IPS DF 6.9 (cell line): Measurements from ENCODE around the gene PRKN.

Source experiments
- DNase-seq: peaks from one replicate; pipeline ENCODE4 v3.0.0-alpha.2; 2013; ENCODE audit warnings: low read depth, low spot score
- H3K27ac ChIP-seq: one replicate; pipeline ENCODE4 v1.5.1; 2013; ENCODE audit warnings: low read length, control low read depth
- H3K27me3 ChIP-seq: 2 replicates; pipeline ENCODE4 v1.6.1; 2013; ENCODE audit warnings: mild to moderate bottlenecking, low read length; ENCODE audit not compliant: control insufficient read depth, insufficient read depth
- H3K36me3 ChIP-seq: 2 replicates; pipeline ENCODE4 v1.6.1; 2013; ENCODE audit warnings: low read length; ENCODE audit not compliant: control insufficient read depth, insufficient read depth
- H3K4me1 ChIP-seq: 2 replicates; pipeline ENCODE4 v1.6.1; 2013; ENCODE audit warnings: low read length; ENCODE audit not compliant: control insufficient read depth, insufficient read depth
- H3K4me3 ChIP-seq: 2 replicates; pipeline ENCODE4 v1.5.1; 2013; ENCODE audit warnings: mild to moderate bottlenecking, low read length
- H3K9me3 ChIP-seq: 2 replicates; pipeline ENCODE4 v1.6.1; 2013; ENCODE audit warnings: low read length, inconsistent platforms; ENCODE audit not compliant: control insufficient read depth, insufficient read depth
- WGBS: extraction: QIAGEN DNeasy Blood & Tissue Kit; methylation state at CpG from one replicate; pipeline ENCODE4 v1.1.7; 2013; ENCODE audit warnings: mixed read lengths, missing lambda C conversion rate; ENCODE audit not compliant: insufficient read length, insufficient coverage; 5-methylcytosine and 5-hydroxymethylcytosine counted together

Gene PRKN

DNA sequence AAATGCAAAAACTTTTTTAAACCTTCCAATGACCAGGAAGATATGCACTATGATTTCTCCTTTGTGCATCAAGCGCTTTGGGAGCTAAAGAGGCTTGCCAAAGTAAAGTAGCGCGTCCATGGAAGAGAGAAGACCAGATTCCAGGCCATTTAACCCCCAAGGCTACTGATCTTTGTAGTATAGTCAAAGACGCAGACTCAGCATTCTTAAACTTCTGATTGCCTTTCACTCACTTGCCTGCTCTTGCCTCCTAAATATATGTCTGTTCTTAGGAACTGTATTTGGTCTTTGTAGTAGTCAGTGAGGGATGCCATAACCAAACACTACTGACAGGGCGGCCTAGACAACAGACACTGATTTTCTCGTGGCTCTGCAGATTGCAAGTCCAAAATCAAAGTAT is 426.4 kb downstream of the PRKN start:
- no peaks in the 10 kb centered on the region for H3K27me3 ChIP-seq
- DNase-seq: no peak
- no peak overlapping the region for H3K4me3 ChIP-seq
- WGBS: no CpG with 5 or more reads among the region's 6 CpGs
- H3K27ac ChIP-seq: no peak overlapping the region
- H3K4me1 ChIP-seq: no peaks in the 10 kb centered on the region; the same call in 1 of the 2 replicates
- H3K36me3 ChIP-seq: no peaks in the 10 kb centered on the region
- H3K9me3 ChIP-seq: no peaks in the 10 kb centered on the region

DNA sequence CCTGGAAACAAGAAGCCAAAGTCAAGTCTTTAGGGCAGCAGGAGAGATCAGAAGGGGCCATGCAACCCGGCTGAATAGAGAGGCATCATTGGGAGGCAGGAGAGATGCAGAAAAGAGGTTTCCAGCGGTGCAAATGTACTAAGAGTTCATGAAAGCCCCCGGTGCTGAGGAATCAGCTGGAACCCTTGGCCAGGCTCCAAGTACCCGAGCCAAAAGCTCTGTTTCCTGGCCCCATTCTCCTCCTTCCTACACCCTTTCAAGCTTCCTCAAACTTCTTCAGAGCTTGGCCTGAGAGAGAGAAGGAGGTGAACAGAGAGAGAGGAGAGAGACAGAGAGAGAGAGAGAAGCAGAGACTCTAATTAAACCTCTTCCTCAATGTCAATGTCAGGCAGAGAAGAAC is 433.5 kb downstream of the PRKN start:
- Histone ChIP-seq H3K27ac (no peak overlapping the region), H3K9me3 (no peaks in the 10 kb centered on the region), H3K4me3 (no peak overlapping the region), H3K27me3 (no peaks in the 10 kb centered on the region), H3K36me3 (no peaks in the 10 kb centered on the region), H3K4me1 (no peaks in the 10 kb centered on the region; the same call in 1 of the 2 replicates)
- no CpG with 5 or more reads among the region's 4 CpGs for WGBS
- DNase-seq: no peak

DNA sequence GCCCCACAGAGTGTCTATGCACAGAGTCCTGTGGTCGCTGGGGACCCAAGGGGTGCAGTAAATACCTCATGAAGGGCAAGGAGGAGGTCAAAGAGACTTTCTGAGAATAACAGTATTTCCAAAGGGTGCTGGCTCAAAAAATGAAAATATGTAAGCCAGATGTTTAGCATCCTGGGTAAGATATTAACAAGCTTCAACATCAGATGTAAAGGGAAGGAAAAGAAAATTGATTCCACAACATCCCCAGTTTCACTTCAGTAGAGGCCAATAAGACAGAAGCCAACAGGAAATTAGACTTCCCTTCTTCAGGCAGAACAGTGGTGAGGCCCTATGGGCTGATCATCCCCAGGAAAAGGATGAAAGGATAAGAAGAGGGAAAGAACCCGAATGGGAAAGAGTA is 434.7 kb downstream of the PRKN start:
- no peaks in the 10 kb centered on the region; the same call in 1 of the 2 replicates for H3K4me1 ChIP-seq
- no peak for DNase-seq
- H3K4me3 ChIP-seq: no peak overlapping the region
- no CpG with 5 or more reads among the region's 2 CpGs for WGBS
- no peaks in the 10 kb centered on the region for H3K36me3 ChIP-seq
- H3K9me3 ChIP-seq: no peaks in the 10 kb centered on the region
- no peak overlapping the region for H3K27ac ChIP-seq
- no peaks in the 10 kb centered on the region for H3K27me3 ChIP-seq

DNA sequence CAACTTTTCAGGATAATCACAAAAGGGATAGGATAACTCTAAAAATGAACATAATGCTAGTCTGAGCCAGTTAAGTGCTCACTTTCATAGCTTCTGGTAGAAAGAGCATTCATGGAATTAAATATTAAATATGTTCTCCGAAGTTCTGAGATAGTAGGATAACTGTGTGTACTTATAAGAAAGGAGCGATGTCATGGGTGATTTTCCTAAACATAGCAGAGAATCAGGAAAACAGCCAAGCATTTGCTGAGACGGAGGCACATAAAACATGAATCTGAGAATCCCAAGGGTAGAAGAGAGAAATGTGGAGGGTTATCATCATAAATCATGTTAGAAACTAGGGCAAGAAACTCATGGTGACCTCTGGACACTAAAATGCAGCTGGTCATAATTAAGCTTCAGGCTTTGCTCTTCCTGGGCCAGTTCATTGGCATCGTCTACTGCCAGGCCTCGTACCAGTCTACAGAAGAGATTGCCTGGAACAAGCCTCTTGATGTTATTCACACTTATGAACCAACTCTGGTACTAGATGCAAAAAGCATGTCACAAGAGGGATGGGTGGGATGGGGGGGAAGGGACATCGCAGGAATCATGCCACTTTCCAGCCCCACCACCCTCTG is 436.6 kb downstream of the PRKN start:
- H3K27ac ChIP-seq: no peak overlapping the region
- no peaks in the 10 kb centered on the region for H3K4me1 ChIP-seq
- no peaks in the 10 kb centered on the region for H3K27me3 ChIP-seq
- H3K4me3 ChIP-seq: no peak overlapping the region
- no peaks in the 10 kb centered on the region for H3K36me3 ChIP-seq
- no peaks in the 10 kb centered on the region for H3K9me3 ChIP-seq
- no CpG with 5 or more reads among the region's 6 CpGs for WGBS
- DNase-seq: no peak

DNA sequence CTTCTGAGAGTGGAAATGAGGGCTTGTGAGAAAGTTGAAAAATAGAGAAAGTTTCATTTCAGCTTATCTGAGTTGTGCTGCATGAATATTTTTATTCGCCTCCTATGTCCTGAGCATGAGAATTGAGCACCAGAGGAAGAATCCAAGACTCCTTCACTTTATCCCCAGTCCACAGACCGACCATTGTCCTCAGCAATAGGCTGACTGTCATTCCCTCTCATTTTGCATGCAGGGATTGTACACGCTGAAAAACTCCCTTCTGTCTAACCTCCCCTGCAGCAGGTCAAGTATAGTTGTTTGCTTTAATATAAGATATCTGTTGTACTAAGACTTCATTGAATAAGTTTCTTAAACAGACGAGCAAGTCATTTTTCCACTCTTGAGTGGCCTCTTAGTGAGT is 437.6 kb downstream of the PRKN start:
- WGBS: no CpG with 5 or more reads among the region's 4 CpGs
- no peaks in the 10 kb centered on the region for H3K27me3 ChIP-seq
- H3K36me3 ChIP-seq: no peaks in the 10 kb centered on the region
- no peak overlapping the region for H3K27ac ChIP-seq
- H3K4me1 ChIP-seq: no peaks in the 10 kb centered on the region
- no peak overlapping the region for H3K4me3 ChIP-seq
- no peak for DNase-seq
- H3K9me3 ChIP-seq: no peaks in the 10 kb centered on the region

DNA sequence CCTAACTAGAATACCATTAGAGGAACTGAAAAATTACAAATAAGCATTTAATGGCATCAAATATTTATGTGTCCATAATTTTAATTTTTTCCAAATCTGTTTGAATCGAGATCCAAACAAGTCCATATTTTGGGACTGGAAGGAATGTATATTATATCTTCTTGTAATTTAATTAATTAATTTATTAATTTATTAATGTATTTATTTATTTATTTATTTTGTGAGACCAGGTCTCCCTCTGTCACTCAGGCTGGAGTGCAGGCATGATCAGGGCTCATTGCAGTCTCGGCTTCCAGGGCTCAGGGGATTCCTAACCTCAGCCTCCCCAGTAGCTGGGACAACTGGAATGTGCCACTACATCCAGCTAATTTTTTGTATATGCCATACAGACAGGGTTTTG is 453.6 kb downstream of the PRKN start:
- no peak for DNase-seq
- WGBS: no CpG with 5 or more reads among the region's 2 CpGs
- Histone ChIP-seq H3K4me3 (no peak overlapping the region), H3K9me3 (no peaks in the 10 kb centered on the region), H3K36me3 (no peaks in the 10 kb centered on the region), H3K27me3 (no peaks in the 10 kb centered on the region), H3K27ac (no peak overlapping the region), H3K4me1 (no peaks in the 10 kb centered on the region)

DNA sequence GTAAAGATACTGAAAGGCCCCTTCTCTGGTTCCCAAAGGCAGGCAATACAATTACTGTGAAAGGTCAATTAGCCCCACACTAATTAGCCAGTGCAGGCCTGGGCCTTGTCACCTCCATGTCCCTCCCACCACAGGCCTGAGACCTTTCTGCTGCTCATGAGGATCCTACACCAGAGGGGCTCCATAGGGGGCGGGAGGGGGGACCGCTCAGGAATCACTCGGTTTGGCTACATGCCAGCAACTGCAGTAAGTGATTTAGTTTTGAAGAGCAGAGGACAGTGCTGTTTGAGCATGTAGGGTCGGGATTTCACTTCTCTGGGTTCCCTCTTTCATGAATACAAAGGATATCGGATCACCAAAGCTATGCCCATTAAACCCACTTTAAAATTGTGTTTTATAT is 455.6 kb downstream of the PRKN start:
- no peak for DNase-seq
- H3K4me3 ChIP-seq: no peak overlapping the region
- no peak overlapping the region for H3K27ac ChIP-seq
- no peaks in the 10 kb centered on the region for H3K27me3 ChIP-seq
- H3K4me1 ChIP-seq: no peaks in the 10 kb centered on the region
- no peaks in the 10 kb centered on the region for H3K9me3 ChIP-seq
- WGBS: no CpG with 5 or more reads among the region's 5 CpGs
- no peaks in the 10 kb centered on the region for H3K36me3 ChIP-seq

DNA sequence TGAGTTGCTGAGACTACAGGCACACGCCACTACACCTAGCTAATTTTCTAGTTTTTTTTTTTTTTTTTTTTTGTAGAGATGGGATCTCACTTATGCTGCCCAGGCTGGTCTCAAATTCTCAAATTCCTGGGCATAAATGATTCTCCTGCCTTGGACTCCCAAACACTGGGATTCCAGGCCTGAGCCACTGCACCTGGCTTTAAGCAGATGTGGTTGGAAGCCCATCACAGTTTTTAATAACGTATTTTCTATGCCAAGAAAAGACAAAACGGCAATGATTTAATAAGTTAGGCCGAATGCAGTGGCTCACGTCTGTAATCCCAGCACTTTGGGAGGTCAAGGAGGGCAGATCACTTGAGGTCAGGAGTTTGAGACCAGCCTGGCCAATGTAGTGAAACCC is 456.6 kb downstream of the PRKN start:
- no peak overlapping the region for H3K27ac ChIP-seq
- no peaks in the 10 kb centered on the region for H3K4me1 ChIP-seq
- no peaks in the 10 kb centered on the region for H3K36me3 ChIP-seq
- H3K9me3 ChIP-seq: no peaks in the 10 kb centered on the region
- DNase-seq: no peak
- H3K27me3 ChIP-seq: no peaks in the 10 kb centered on the region
- no CpG with 5 or more reads among the region's 5 CpGs for WGBS
- H3K4me3 ChIP-seq: no peak overlapping the region

DNA sequence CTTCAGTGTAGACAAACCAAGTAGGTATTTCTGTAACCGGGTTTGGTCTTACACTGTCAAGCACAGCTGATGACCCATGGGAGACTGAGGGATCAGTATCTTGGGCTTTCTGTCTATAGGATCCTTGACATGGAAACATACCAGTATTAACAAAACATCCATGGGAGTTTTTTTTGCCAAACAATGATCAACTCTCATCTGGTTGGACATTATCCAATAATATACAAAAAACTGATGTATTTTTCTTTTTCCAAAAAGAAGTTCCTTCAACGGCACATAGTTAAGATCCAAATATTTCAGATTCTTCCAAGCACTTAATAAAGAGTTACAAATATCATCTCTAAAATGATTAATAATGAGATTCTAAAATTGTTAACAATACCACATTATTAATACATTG is 459.9 kb downstream of the PRKN start:
- H3K36me3 ChIP-seq: no peaks in the 10 kb centered on the region
- H3K4me1 ChIP-seq: no peaks in the 10 kb centered on the region; the same call in 1 of the 2 replicates
- WGBS: no CpG with 5 or more reads among the region's 2 CpGs
- DNase-seq: no peak
- no peak overlapping the region for H3K4me3 ChIP-seq
- H3K27me3 ChIP-seq: no peaks in the 10 kb centered on the region
- H3K27ac ChIP-seq: no peak overlapping the region
- H3K9me3 ChIP-seq: no peaks in the 10 kb centered on the region

DNA sequence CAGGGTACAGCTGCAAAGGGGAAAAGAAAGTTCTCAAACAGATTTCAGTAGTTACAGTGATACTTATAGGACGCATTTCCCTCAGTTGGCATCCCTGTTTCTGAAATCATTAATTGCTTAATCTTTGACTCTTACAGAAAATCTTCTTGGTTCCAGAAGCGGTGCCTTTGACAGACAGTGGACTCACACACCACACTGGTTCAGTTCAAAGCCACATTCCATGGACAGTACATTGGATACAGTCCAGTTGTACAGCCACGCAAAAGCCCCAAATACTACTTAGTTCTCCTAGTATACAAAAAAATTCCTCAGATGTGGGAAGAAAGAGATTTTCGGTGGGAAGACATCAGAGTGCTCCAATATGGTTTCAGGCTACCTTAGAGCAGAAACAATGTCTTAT is 460.4 kb downstream of the PRKN start:
- no peak overlapping the region for H3K27ac ChIP-seq
- no peaks in the 10 kb centered on the region for H3K27me3 ChIP-seq
- H3K4me3 ChIP-seq: no peak overlapping the region
- no peaks in the 10 kb centered on the region for H3K36me3 ChIP-seq
- WGBS: no CpG with 5 or more reads among the region's 4 CpGs
- H3K9me3 ChIP-seq: no peaks in the 10 kb centered on the region
- no peak for DNase-seq
- H3K4me1 ChIP-seq: no peaks in the 10 kb centered on the region; the same call in 1 of the 2 replicates

DNA sequence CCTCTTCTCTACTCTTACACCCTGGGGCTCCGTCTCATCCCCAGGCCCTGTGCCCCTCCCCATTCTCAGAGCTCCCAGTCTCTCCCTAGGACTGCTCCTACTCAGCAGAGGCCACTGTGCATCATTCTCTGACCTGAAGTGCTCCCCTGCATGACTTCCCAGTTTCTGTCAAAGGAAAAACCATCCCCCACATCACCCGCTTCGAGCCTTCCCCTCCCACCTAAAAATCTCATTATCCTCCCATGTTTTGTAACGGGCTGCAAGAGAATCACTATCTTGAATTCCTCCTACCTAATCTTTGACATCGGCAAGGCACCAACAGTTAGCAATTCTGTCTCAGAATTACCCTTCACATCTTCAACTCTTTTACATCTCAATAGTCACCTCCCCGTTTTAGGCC is 463.0 kb downstream of the PRKN start:
- H3K4me1 ChIP-seq: no peaks in the 10 kb centered on the region; the same call in 1 of the 2 replicates
- WGBS: 100% methylated on average over 2 of the region's 6 CpGs
- H3K36me3 ChIP-seq: no peaks in the 10 kb centered on the region
- H3K27me3 ChIP-seq: no peaks in the 10 kb centered on the region
- no peak for DNase-seq
- no peaks in the 10 kb centered on the region for H3K9me3 ChIP-seq
- H3K4me3 ChIP-seq: no peak overlapping the region
- H3K27ac ChIP-seq: no peak overlapping the region
